Epithelial cell of proximal tubule (primary cell): ENCODE measurements around the gene DGKB. TPM values are rescaled to one million over a fixed set of nuclear protein-coding genes. Genes with fewer than 3 reads are reported as not detected.

Experiments used
- DNase-seq: peaks from one replicate; pipeline ENCODE4 v3.0.0-alpha.2; 2011; ENCODE audit warnings: low read depth
- H3K4me3 ChIP-seq: 2 replicates; pipeline ENCODE4 v1.5.1; 2011; ENCODE audit warnings: low read depth, mild to moderate bottlenecking, low read length
- total RNA-seq: library from RNA; depleted of rRNA; stranded (reverse); fragments of >200 nt; gene quantifications from 2 replicates; pipeline ENCODE4 v1.2.3, GENCODE V29; 2015
- TF ChIP-seq, protein P1 (sequence below): conservative IDR thresholded peaks from 2 replicates; pipeline ENCODE4 v1.5.1; 2012; ENCODE audit warnings: low read depth, mild to moderate bottlenecking, low read length

DGKB gene
- total RNA-seq, 1 donor from 2014 or later, result 0.69 TPM

DNA sequence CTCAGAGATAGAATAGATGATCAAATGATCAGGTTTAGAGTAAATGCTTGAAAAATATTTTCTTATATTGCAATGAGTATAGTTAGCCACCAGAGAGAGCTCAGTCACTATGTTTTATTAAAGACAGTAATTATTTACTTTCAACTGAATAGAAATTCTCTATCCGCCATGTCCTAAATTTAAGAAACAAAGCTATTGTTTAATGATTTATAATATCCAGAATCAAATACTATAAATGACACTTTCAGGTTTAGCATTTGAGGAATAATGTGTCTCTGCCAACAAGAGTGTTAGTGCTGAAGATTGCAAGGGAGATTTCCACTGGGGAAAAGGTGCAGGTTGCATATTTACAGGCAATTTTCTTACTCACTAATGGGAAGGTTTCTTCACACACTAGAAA, 184.7 kb downstream of the DGKB start:
- no peak overlapping the region for H3K4me3 ChIP-seq
- DNase-seq, result peak; percentile 18
- TF ChIP-seq, protein P1, sequence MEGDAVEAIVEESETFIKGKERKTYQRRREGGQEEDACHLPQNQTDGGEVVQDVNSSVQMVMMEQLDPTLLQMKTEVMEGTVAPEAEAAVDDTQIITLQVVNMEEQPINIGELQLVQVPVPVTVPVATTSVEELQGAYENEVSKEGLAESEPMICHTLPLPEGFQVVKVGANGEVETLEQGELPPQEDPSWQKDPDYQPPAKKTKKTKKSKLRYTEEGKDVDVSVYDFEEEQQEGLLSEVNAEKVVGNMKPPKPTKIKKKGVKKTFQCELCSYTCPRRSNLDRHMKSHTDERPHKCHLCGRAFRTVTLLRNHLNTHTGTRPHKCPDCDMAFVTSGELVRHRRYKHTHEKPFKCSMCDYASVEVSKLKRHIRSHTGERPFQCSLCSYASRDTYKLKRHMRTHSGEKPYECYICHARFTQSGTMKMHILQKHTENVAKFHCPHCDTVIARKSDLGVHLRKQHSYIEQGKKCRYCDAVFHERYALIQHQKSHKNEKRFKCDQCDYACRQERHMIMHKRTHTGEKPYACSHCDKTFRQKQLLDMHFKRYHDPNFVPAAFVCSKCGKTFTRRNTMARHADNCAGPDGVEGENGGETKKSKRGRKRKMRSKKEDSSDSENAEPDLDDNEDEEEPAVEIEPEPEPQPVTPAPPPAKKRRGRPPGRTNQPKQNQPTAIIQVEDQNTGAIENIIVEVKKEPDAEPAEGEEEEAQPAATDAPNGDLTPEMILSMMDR, result peak; percentile 58

DNA sequence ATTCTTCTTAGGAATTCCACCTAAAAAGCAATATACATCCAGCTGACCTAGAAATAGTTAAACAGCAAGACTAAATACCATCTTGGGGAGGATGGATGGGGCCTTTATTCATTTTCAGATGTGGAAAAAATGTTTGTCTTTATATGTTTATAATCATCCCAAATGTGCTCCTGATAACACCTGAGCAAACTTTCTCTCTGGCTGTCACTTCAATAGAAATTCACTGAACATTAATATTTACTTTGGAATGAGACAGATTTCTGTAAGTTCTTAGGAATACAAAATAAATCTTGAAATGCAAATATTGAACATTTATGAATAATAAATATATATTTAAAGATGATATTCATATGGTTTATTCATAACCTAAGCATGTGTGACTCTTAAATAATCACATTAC, 185.4 kb downstream of the DGKB start:
- no peak overlapping the region for H3K4me3 ChIP-seq
- DNase-seq, result no peak
- TF ChIP-seq, protein P1, result no peak

DNA sequence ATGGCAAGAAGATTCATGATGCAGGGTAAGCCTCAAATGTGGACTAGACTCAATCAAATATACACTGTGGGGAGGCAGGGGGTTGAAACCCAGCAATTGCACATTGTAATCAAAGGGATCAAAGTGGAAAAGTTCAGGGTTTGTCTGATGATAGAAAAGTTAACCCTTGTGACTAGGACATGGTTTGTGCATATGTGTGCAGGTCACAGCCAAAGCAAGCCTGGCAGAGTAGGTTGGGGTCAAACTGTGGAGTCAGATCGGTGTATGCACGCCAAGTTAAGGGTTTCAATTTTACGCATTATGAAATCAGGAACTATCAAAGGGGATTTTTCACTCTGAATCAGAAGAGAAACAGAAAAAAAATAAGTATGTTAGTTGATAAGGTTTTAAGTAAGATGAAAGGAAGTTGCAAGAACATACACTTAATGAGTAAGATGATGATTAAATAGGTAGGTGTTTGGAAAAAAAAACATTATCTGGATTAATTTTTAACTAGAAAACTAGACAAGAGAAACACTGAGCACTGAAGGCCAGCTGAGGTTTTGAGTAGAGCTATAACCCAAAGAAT, 188.3 kb downstream of the DGKB start:
- DNase-seq, result peak; percentile 32
- H3K4me3 ChIP-seq, result no peak overlapping the region
- TF ChIP-seq, protein P1, result no peak

DNA sequence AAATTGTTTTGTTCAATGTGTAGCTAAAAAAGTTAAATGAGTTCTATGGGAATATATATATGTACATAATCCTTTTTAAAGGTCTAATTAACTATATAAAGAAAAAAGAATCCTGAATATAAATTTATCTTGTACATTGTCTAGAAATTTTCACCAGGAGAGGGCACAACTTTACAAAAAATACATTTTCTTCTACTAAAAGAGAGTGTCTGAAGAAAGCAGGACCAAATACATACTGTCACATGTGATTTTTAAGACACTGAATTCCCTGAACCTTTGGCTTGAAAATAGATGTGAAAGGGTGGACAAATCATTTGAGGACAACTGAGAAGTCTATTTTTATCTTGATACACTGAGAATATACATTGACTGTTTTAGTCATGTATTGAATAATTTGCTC, 204.3 kb downstream of the DGKB start:
- TF ChIP-seq, protein P1, result peak; percentile 34
- DNase-seq, result no peak
- no peak overlapping the region for H3K4me3 ChIP-seq

DNA sequence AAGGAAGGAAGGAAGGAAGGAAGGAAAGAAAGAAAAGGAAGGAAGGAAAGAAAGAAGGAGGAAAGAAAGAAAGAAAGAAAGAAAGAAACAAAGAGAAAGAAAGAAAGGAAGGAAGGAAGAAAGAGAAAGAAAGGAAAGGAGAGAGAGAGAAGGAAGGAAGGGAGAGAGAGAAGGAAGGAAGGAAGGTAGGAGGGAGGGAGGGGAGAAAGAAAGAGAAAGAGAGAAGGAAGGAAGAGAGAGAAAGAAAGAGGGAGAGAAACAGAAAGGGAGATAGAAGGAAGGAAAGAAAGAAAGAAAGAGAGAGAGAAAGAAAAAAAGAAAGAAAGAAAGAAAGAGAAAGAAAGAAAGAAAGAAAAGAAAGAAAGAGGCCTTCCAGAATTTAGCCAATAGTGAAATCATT, 204.9 kb downstream of the DGKB start:
- TF ChIP-seq, protein P1, result no peak
- no peak for DNase-seq
- H3K4me3 ChIP-seq, result no peak overlapping the region

DNA sequence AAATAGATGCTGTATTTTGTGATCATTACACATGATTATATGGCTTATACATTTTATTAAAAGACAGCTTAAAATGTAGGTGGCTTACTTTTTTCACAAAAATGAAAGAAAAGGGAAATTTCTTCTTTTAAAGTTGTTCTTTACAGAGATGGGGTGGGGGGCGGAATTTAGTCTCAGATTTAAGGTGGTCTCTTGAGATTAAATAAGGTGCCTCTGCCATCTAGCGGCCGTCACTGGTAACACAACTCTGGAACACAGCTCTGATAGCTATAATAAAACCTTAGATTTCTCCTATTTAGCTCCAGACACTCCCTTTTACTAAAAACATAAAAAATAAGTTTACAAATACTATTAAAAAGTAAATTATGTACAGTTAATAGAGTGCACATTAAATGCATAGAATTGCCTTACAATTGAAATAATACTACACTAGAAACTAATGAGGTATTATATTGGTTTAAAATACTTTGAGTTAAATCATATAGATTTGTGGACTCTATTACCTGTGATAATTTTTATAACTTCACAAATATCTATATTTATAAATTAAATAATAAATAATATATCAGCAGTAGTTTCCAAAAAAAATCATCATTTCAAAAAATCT, 210.9 kb downstream of the DGKB start:
- TF ChIP-seq, protein P1, result peak; percentile 87
- no peak for DNase-seq
- H3K4me3 ChIP-seq, result no peak overlapping the region

DNA sequence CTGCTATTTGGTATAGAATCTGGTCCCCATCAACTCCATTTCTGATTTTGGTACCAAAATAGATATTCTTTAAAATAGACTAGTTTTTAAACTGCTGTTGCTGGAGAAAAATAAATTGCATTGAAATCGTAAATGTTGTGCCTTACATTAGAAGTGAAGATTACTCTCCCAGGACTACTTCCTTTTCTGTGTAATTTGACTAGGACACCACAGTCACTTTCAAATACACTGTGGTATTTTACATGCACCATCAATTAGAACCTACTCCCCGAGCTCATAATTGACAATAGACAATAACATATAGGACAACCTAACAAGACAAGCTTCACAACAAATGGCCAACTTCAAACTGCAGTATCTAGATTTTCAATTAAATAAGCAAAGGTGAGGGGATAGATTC, 211.5 kb downstream of the DGKB start:
- H3K4me3 ChIP-seq, result no peak overlapping the region
- TF ChIP-seq, protein P1, result no peak
- no peak for DNase-seq
